Measurements from ENCODE around the gene RPA3.

RPA3 gene

DNA sequence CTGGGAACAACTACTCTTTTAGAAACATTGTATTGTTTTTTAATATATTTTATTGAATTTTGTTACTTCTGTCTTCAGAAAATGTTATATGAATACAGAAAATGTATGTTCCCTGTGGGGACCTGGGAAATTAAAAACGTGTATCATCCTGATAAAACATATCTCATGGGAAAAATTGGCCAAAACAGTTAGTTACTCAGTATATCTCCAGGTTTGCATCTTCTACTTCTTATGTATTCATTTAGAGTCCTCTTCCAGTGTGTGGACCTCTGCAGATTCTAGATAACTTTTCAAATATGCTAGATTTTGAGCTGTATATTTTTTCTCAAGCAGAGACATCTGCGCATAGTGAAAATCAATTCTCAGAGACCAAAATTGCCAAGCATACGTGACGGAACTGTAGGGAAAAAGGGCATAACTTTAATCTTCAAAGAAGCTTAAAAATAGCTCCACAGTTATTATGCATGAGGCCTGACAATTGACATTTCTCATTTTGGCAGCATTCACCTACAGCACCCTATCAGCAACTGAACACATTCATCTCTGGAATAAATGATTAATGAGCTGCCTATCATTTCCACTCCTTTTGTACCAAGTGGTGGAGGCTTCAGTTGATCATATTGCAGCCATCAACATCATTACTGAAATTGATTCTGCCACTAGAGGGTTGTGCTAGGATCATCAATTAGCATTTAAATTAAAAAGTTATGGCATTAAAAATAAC lies 104.2 kb downstream of the RPA3 start:
- Histone ChIP-seq H3K9me3 (ENCODE audit: control extremely low read depth in 1 of 5, control insufficient read depth in 4 of 5, insufficient read depth in 2 of 5, low read depth in 1 of 5, low read length in 4 of 5) (no peaks in the 10 kb centered on the region), H3K36me3 (ENCODE audit: control insufficient read depth in 4 of 4, insufficient read depth in 4 of 4, low read length in 3 of 4) (no peaks in the 10 kb centered on the region), H3K27me3 (replicated peaks in 2 of 5; ENCODE audit: control insufficient read depth in 4 of 5, insufficient read depth in 5 of 5, low read length in 4 of 5) (no peaks in the 10 kb centered on the region), H3K4me1 (ENCODE audit: control extremely low read depth in 1 of 4, control insufficient read depth in 4 of 4, insufficient read depth in 4 of 4, low read length in 3 of 4) (no peaks in the 10 kb centered on the region), H3K27ac (ENCODE audit: insufficient read depth in 1 of 2, low read depth in 1 of 2, low read length in 2 of 2, poor library complexity in 1 of 2, severe bottlenecking in 2 of 2) (no peak overlapping the region), H3K4me3 (ENCODE audit: control insufficient read depth in 1 of 7, extremely low read depth in 1 of 7, insufficient read depth in 4 of 7, low read depth in 2 of 7, low read length in 6 of 7) (no peak overlapping the region)
- POLR2A ChIA-PET = no interaction called here
- no peak for DNase-seq
- 80% methylated on average over 3 of the region's 4 CpGs for WGBS (ENCODE audit: insufficient coverage)
- CTCF ChIA-PET = no interaction called here

- Histone ChIP-seq H3K36me3 (ENCODE audit: control insufficient read depth in 4 of 4, insufficient read depth in 4 of 4, low read length in 3 of 4) (no peaks in the 10 kb centered on the region), H3K27me3 (replicated peaks in 2 of 5; ENCODE audit: control insufficient read depth in 4 of 5, insufficient read depth in 5 of 5, low read length in 4 of 5) (no peaks in the 10 kb centered on the region), H3K4me3 (ENCODE audit: control insufficient read depth in 1 of 7, extremely low read depth in 1 of 7, insufficient read depth in 4 of 7, low read depth in 2 of 7, low read length in 6 of 7) (no peak overlapping the region), H3K27ac (ENCODE audit: insufficient read depth in 1 of 2, low read depth in 1 of 2, low read length in 2 of 2, poor library complexity in 1 of 2, severe bottlenecking in 2 of 2) (no peak overlapping the region), H3K9me3 (ENCODE audit: control extremely low read depth in 1 of 5, control insufficient read depth in 4 of 5, insufficient read depth in 2 of 5, low read depth in 1 of 5, low read length in 4 of 5) (no peaks in the 10 kb centered on the region), H3K4me1 (ENCODE audit: control extremely low read depth in 1 of 4, control insufficient read depth in 4 of 4, insufficient read depth in 4 of 4, low read length in 3 of 4) (no peaks in the 10 kb centered on the region)
- CTCF ChIA-PET = interaction anchor here (0.6 kb wide), 1 partner anchor 35 kb away, joined by 3 read pairs; no protein-coding TSS in a partner anchor
- DNase-seq = no peak
- WGBS (ENCODE audit: insufficient coverage) = no CpG with 5 or more reads among the region's 1 CpG
- POLR2A ChIA-PET = interaction anchor here (0.9 kb wide), 1 partner anchor 223 kb away, joined by 3 read pairs; no protein-coding TSS in a partner anchor
Observed at GRCh38 chr7:7613210-7613609, 105.2 kb downstream of the RPA3 start.

- POLR2A ChIA-PET = no interaction called here
- Histone ChIP-seq H3K9me3 (ENCODE audit: control extremely low read depth in 1 of 5, control insufficient read depth in 4 of 5, insufficient read depth in 2 of 5, low read depth in 1 of 5, low read length in 4 of 5) (no peaks in the 10 kb centered on the region), H3K36me3 (ENCODE audit: control insufficient read depth in 4 of 4, insufficient read depth in 4 of 4, low read length in 3 of 4) (peaks cover 0 to 5% (median 2%) of the 10 kb centered on the region in 4 experiments), H3K27me3 (replicated peaks in 2 of 5; ENCODE audit: control insufficient read depth in 4 of 5, insufficient read depth in 5 of 5, low read length in 4 of 5) (no peaks in the 10 kb centered on the region), H3K4me1 (ENCODE audit: control extremely low read depth in 1 of 4, control insufficient read depth in 4 of 4, insufficient read depth in 4 of 4, low read length in 3 of 4) (no peaks in the 10 kb centered on the region), H3K27ac (ENCODE audit: insufficient read depth in 1 of 2, low read depth in 1 of 2, low read length in 2 of 2, poor library complexity in 1 of 2, severe bottlenecking in 2 of 2) (no peak overlapping the region), H3K4me3 (ENCODE audit: control insufficient read depth in 1 of 7, extremely low read depth in 1 of 7, insufficient read depth in 4 of 7, low read depth in 2 of 7, low read length in 6 of 7) (no peak overlapping the region)
- WGBS (ENCODE audit: insufficient coverage) = no CpG with 5 or more reads among the region's 1 CpG
- CTCF ChIA-PET = no interaction called here
- no peak for DNase-seq
Observed at GRCh38 chr7:7612519-7612918, 105.9 kb downstream of the RPA3 start.

- Histone ChIP-seq H3K4me3 (ENCODE audit: control insufficient read depth in 1 of 7, extremely low read depth in 1 of 7, insufficient read depth in 4 of 7, low read depth in 2 of 7, low read length in 6 of 7) (no peak overlapping the region), H3K36me3 (ENCODE audit: control insufficient read depth in 4 of 4, insufficient read depth in 4 of 4, low read length in 3 of 4) (peaks cover 4 to 16% (median 9%) of the 10 kb centered on the region in 4 experiments), H3K27me3 (replicated peaks in 2 of 5; ENCODE audit: control insufficient read depth in 4 of 5, insufficient read depth in 5 of 5, low read length in 4 of 5) (no peaks in the 10 kb centered on the region), H3K4me1 (ENCODE audit: control extremely low read depth in 1 of 4, control insufficient read depth in 4 of 4, insufficient read depth in 4 of 4, low read length in 3 of 4) (no peaks in the 10 kb centered on the region), H3K27ac (ENCODE audit: insufficient read depth in 1 of 2, low read depth in 1 of 2, low read length in 2 of 2, poor library complexity in 1 of 2, severe bottlenecking in 2 of 2) (no peak overlapping the region), H3K9me3 (ENCODE audit: control extremely low read depth in 1 of 5, control insufficient read depth in 4 of 5, insufficient read depth in 2 of 5, low read depth in 1 of 5, low read length in 4 of 5) (no peaks in the 10 kb centered on the region)
- WGBS (ENCODE audit: insufficient coverage) = no CpG with 5 or more reads among the region's 2 CpGs
- DNase-seq = no peak
- ChIA-PET CTCF (no interaction called here), POLR2A (no interaction called here)
Observed at GRCh38 chr7:7609330-7609729, 109.1 kb downstream of the RPA3 start.

DNA sequence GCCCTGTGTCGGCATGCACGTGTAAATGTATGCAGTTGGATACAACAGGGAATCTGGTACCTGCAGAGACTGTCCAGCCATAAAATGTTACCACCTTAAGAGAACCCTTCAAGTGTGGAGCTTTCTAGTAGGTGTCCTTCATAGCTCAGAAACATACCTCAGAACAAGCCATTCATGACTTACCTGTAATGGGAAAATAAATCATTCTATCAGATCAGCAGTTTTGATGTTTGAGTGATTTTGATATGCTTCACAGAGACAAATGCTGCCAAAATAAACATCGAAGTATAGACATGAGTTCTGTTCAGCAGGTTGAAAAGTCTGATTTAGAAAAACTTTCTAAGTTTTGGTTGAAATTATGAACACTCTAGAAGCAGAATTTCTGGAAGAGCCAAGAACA lies 111.4 kb downstream of the RPA3 start:
- DNase-seq = no peak
- Histone ChIP-seq H3K36me3 (ENCODE audit: control insufficient read depth in 4 of 4, insufficient read depth in 4 of 4, low read length in 3 of 4) (peaks cover 4 to 16% (median 9%) of the 10 kb centered on the region in 4 experiments), H3K9me3 (ENCODE audit: control extremely low read depth in 1 of 5, control insufficient read depth in 4 of 5, insufficient read depth in 2 of 5, low read depth in 1 of 5, low read length in 4 of 5) (no peaks in the 10 kb centered on the region), H3K27ac (ENCODE audit: insufficient read depth in 1 of 2, low read depth in 1 of 2, low read length in 2 of 2, poor library complexity in 1 of 2, severe bottlenecking in 2 of 2) (no peak overlapping the region), H3K4me3 (ENCODE audit: control insufficient read depth in 1 of 7, extremely low read depth in 1 of 7, insufficient read depth in 4 of 7, low read depth in 2 of 7, low read length in 6 of 7) (no peak overlapping the region), H3K4me1 (ENCODE audit: control extremely low read depth in 1 of 4, control insufficient read depth in 4 of 4, insufficient read depth in 4 of 4, low read length in 3 of 4) (no peaks in the 10 kb centered on the region), H3K27me3 (replicated peaks in 2 of 5; ENCODE audit: control insufficient read depth in 4 of 5, insufficient read depth in 5 of 5, low read length in 4 of 5) (no peaks in the 10 kb centered on the region)
- WGBS (ENCODE audit: insufficient coverage) = 100% methylated on average over 1 of the region's 3 CpGs
- ChIA-PET CTCF (interaction anchor here (1.0 kb wide), 2 partner anchors 9 to 11 kb away, joined by 3 read pairs; no protein-coding TSS in a partner anchor), POLR2A (no interaction called here)

DNA sequence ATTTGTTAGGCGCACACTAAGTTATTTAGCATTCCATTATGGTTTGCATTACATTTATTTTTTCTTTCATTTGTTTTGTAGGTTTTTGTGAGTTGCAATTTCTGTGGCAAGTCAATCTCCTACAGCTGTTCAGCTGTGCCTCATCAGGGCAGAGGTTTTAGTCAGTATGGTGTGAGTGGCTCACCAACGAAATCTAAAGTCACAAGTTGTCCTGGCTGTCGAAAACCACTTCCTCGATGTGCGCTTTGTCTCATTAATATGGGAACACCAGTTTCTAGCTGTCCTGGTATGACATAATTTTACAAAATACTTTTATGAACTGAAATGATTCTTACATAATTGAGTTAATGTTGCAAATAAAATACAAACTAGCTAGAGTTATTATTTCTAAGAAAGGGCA lies 122.2 kb downstream of the RPA3 start:
- POLR2A ChIA-PET = no interaction called here
- Histone ChIP-seq H3K4me1 (ENCODE audit: control extremely low read depth in 1 of 4, control insufficient read depth in 4 of 4, insufficient read depth in 4 of 4, low read length in 3 of 4) (peaks cover 0 to 3% (median 0%) of the 10 kb centered on the region in 4 experiments), H3K27me3 (replicated peaks in 2 of 5; ENCODE audit: control insufficient read depth in 4 of 5, insufficient read depth in 5 of 5, low read length in 4 of 5) (no peaks in the 10 kb centered on the region), H3K27ac (ENCODE audit: insufficient read depth in 1 of 2, low read depth in 1 of 2, low read length in 2 of 2, poor library complexity in 1 of 2, severe bottlenecking in 2 of 2) (no peak overlapping the region), H3K36me3 (ENCODE audit: control insufficient read depth in 4 of 4, insufficient read depth in 4 of 4, low read length in 3 of 4) (peaks cover 12 to 21% (median 17%) of the 10 kb centered on the region in 4 experiments), H3K9me3 (ENCODE audit: control extremely low read depth in 1 of 5, control insufficient read depth in 4 of 5, insufficient read depth in 2 of 5, low read depth in 1 of 5, low read length in 4 of 5) (no peaks in the 10 kb centered on the region), H3K4me3 (ENCODE audit: control insufficient read depth in 1 of 7, extremely low read depth in 1 of 7, insufficient read depth in 4 of 7, low read depth in 2 of 7, low read length in 6 of 7) (no peak overlapping the region)
- peak in 2 of 3 donors; percentile 42 to 59 for DNase-seq
- WGBS (ENCODE audit: insufficient coverage) = no CpG with 5 or more reads among the region's 5 CpGs
- CTCF ChIA-PET = interaction anchor here (0.7 to 3.5 kb wide), 20 partner anchors 11 to 700 kb away, joined by 3 to 20 read pairs (median 5); partner anchors contain the start of gene UMAD1

GRCh38 chr7:7595451-7595850 lies 123.0 kb downstream of the RPA3 start:
- ChIA-PET CTCF (interaction anchor here (0.6 to 3.5 kb wide), 24 partner anchors 10 to 701 kb away, joined by 3 to 20 read pairs (median 4); no protein-coding TSS in a partner anchor), POLR2A (no interaction called here)
- peaks cover 12 to 21% (median 17%) of the 10 kb centered on the region in 4 experiments for H3K36me3 ChIP-seq (ENCODE audit: control insufficient read depth in 4 of 4, insufficient read depth in 4 of 4, low read length in 3 of 4)

More at GRCh38 chr7:7595451-7595850, 123.0 kb downstream of the RPA3 start:
- Histone ChIP-seq H3K27me3 (replicated peaks in 2 of 5; ENCODE audit: control insufficient read depth in 4 of 5, insufficient read depth in 5 of 5, low read length in 4 of 5) (no peaks in the 10 kb centered on the region), H3K4me1 (ENCODE audit: control extremely low read depth in 1 of 4, control insufficient read depth in 4 of 4, insufficient read depth in 4 of 4, low read length in 3 of 4) (peaks cover 0 to 3% (median 0%) of the 10 kb centered on the region in 4 experiments), H3K27ac (ENCODE audit: insufficient read depth in 1 of 2, low read depth in 1 of 2, low read length in 2 of 2, poor library complexity in 1 of 2, severe bottlenecking in 2 of 2) (no peak overlapping the region), H3K4me3 (ENCODE audit: control insufficient read depth in 1 of 7, extremely low read depth in 1 of 7, insufficient read depth in 4 of 7, low read depth in 2 of 7, low read length in 6 of 7) (no peak overlapping the region), H3K9me3 (ENCODE audit: control extremely low read depth in 1 of 5, control insufficient read depth in 4 of 5, insufficient read depth in 2 of 5, low read depth in 1 of 5, low read length in 4 of 5) (no peaks in the 10 kb centered on the region)
- no CpG with 5 or more reads among the region's 1 CpG for WGBS (ENCODE audit: insufficient coverage)
- peak; percentile 48 to 69 (median 67) for DNase-seq
